GM23338 (cell line): ENCODE results near the gene PPFIBP2. TPM values are rescaled to one million over a fixed set of nuclear protein-coding genes. Genes with fewer than 3 reads are reported as not detected.

ENCODE experiments used
- ATAC-seq: fragments of 200-7000 bp; cut with Tn5 transposase; 3 replicates; pipeline ENCODE4 v1.9.1; 2020
- DNase-seq: peaks from one replicate; pipeline ENCODE4 v3.0.0-alpha.2; 2015; ENCODE audit warnings: low spot score
- H2AFZ ChIP-seq: fragments of 200-600 bp; sonication (generic); 2 replicates; pipeline ENCODE4 v1.8.0; 2016; ENCODE audit warnings: antibody characterized with exemption, mild to moderate bottlenecking, moderate library complexity
- H3F3A ChIP-seq: fragments of 200-600 bp; sonication (generic); replicated peaks from 2 replicates; pipeline ENCODE4 v1.8.0; 2017; ENCODE audit warnings: antibody characterized with exemption, mixed run types, low read depth
- H3K27ac ChIP-seq: fragments of 200-600 bp; sonication (generic); 2 replicates; pipeline ENCODE4 v1.6.1; 2016; ENCODE audit warnings: low read depth
- H3K27me3 ChIP-seq: fragments of 200-600 bp; sonication (generic); 2 replicates; pipeline ENCODE4 v1.8.0; 2016; ENCODE audit warnings: mild to moderate bottlenecking, mixed run types, moderate library complexity; ENCODE audit not compliant: insufficient read depth
- H3K36me3 ChIP-seq: fragments of 200-600 bp; sonication (generic); 2 replicates; pipeline ENCODE4 v1.8.0; 2016; ENCODE audit warnings: mild to moderate bottlenecking; ENCODE audit not compliant: insufficient read depth
- H3K4me1 ChIP-seq: fragments of 200-600 bp; sonication (generic); 2 replicates; pipeline ENCODE4 v1.8.0; 2016; ENCODE audit warnings: mild to moderate bottlenecking, moderate library complexity; ENCODE audit not compliant: insufficient read depth
- H3K4me2 ChIP-seq: fragments of 200-600 bp; sonication (generic); 2 replicates; pipeline ENCODE4 v1.7.1; 2017; ENCODE audit warnings: mixed run types
- H3K4me3 ChIP-seq: fragments of 200-600 bp; sonication (generic); 2 replicates; pipeline ENCODE4 v1.6.1; 2016; ENCODE audit warnings: mixed run types
- H3K79me2 ChIP-seq: fragments of 200-600 bp; sonication (generic); replicated peaks from 2 replicates; pipeline ENCODE4 v1.8.0; 2017; ENCODE audit warnings: mild to moderate bottlenecking; ENCODE audit not compliant: insufficient read depth
- H3K9me2 ChIP-seq: fragments of 200-600 bp; sonication (generic); 2 replicates; pipeline ENCODE4 v1.8.0; 2017; ENCODE audit not compliant: insufficient read depth
- H4K20me1 ChIP-seq: fragments of 200-600 bp; sonication (generic); replicated peaks from 2 replicates; pipeline ENCODE4 v1.8.0; 2017; ENCODE audit warnings: mild to moderate bottlenecking; ENCODE audit not compliant: insufficient read depth
- H3K27ac Mint-ChIP-seq: 2 replicates; pipeline ENCODE4 v1.8.0; 2020; ENCODE audit warnings: inconsistent platforms, mild to moderate bottlenecking, moderate library complexity, mixed read lengths
- H3K27me3 Mint-ChIP-seq: 3 replicates; pipeline ENCODE4 v1.8.0; 2022; ENCODE audit warnings: low read depth, mild to moderate bottlenecking, moderate library complexity, mixed read lengths, inconsistent platforms; ENCODE audit not compliant: insufficient read depth, poor library complexity
- H3K36me3 Mint-ChIP-seq: 3 replicates; pipeline ENCODE4 v1.8.0; 2021; ENCODE audit warnings: low read depth, mild to moderate bottlenecking, inconsistent platforms, moderate library complexity, mixed read lengths
- H3K4me1 Mint-ChIP-seq: 3 replicates; pipeline ENCODE4 v1.8.0; 2020; ENCODE audit warnings: mild to moderate bottlenecking, inconsistent platforms, mixed read lengths
- H3K4me3 Mint-ChIP-seq: 3 replicates; pipeline ENCODE4 v1.8.0; 2021; ENCODE audit warnings: moderate library complexity, mild to moderate bottlenecking, inconsistent platforms, mixed read lengths
- H3K9me3 Mint-ChIP-seq: 3 replicates; pipeline ENCODE4 v1.8.0; 2020; ENCODE audit warnings: moderate library complexity, mild to moderate bottlenecking, inconsistent platforms, mixed read lengths
- CREB1 ChIP-seq: fragments of 250-450 bp; sonication (Bioruptor Pico); IDR thresholded peaks from 2 replicates; pipeline ENCODE4 v1.5.0; 2020; ENCODE audit warnings: low read depth, mild to moderate bottlenecking, moderate library complexity
- ETS1 ChIP-seq: IDR thresholded peaks from 2 replicates; pipeline ENCODE4 v1.6.1; 2016; ENCODE audit warnings: antibody characterized with exemption
- EZH2 ChIP-seq: fragments of 200-600 bp; sonication (generic); IDR thresholded peaks from one replicate; pipeline ENCODE4 v1.8.0; 2017; ENCODE audit warnings: antibody characterized with exemption, mild to moderate bottlenecking, low read depth; ENCODE audit not compliant: unreplicated experiment
- JUNB ChIP-seq: IDR thresholded peaks from one replicate; pipeline ENCODE4 v1.6.1; 2016; ENCODE audit warnings: antibody characterized with exemption; ENCODE audit not compliant: unreplicated experiment
- POLR2AphosphoS5 ChIP-seq: IDR thresholded peaks from 2 replicates; pipeline ENCODE4 v1.6.1; 2016; ENCODE audit warnings: antibody characterized with exemption, low read depth
- STAT1 ChIP-seq: IDR thresholded peaks from one replicate; pipeline ENCODE4 v1.6.1; 2016; ENCODE audit warnings: antibody characterized with exemption; ENCODE audit not compliant: unreplicated experiment
- ZNF114 ChIP-seq: fragments of 250-450 bp; sonication (Bioruptor Pico); IDR thresholded peaks from 2 replicates; pipeline ENCODE4 v1.5.0; 2020; ENCODE audit warnings: mild to moderate bottlenecking, moderate library complexity
- polyA plus RNA-seq: library from polyadenylated mRNA; unstranded; fragments of >200 nt; fragmentation: Nextera tagmentation; extraction: Ambion mirVana; gene quantifications from 2 replicates; pipeline ENCODE4 v1.2.1, GENCODE V29; 2016
- total RNA-seq: library from RNA; depleted of rRNA; stranded (reverse); fragments of >200 nt; shearing (Covaris generic); gene quantifications from 2 replicates; pipeline ENCODE4 v1.2.3, GENCODE V29; 2014
- TF ChIP-seq, protein P1 (sequence below): fragments of 250-450 bp; sonication (Bioruptor Pico); IDR thresholded peaks from 2 replicates; pipeline ENCODE4 v1.5.0; 2020; ENCODE audit warnings: mild to moderate bottlenecking, moderate library complexity
- TF ChIP-seq, protein P2 (sequence below), 2 experiments: fragments of 200-600 bp in 1 of 2; sonication (generic) in 1 of 2; conservative IDR thresholded peaks; 2 replicates each; pipeline versions ENCODE4 v1.5.1 to v1.6.1; 2016 to 2017; ENCODE audit warnings: antibody characterized with exemption in 2 of 2, low read depth in 2 of 2, mild to moderate bottlenecking in 2 of 2, moderate library complexity in 1 of 2
- TF ChIP-seq, protein P3 (sequence below): IDR thresholded peaks from one replicate; pipeline ENCODE4 v1.6.1; 2018; ENCODE audit warnings: antibody characterized with exemption; ENCODE audit not compliant: unreplicated experiment

The PPFIBP2 gene
- total and polyA plus RNA-seq, 2 experiments from 2014 or later, result 7.1 to 14.8 TPM

GRCh38 chr11:7549681-7550080 is 35.9 kb downstream of the PPFIBP2 start (continued):
- TF ChIP-seq, protein P1, sequence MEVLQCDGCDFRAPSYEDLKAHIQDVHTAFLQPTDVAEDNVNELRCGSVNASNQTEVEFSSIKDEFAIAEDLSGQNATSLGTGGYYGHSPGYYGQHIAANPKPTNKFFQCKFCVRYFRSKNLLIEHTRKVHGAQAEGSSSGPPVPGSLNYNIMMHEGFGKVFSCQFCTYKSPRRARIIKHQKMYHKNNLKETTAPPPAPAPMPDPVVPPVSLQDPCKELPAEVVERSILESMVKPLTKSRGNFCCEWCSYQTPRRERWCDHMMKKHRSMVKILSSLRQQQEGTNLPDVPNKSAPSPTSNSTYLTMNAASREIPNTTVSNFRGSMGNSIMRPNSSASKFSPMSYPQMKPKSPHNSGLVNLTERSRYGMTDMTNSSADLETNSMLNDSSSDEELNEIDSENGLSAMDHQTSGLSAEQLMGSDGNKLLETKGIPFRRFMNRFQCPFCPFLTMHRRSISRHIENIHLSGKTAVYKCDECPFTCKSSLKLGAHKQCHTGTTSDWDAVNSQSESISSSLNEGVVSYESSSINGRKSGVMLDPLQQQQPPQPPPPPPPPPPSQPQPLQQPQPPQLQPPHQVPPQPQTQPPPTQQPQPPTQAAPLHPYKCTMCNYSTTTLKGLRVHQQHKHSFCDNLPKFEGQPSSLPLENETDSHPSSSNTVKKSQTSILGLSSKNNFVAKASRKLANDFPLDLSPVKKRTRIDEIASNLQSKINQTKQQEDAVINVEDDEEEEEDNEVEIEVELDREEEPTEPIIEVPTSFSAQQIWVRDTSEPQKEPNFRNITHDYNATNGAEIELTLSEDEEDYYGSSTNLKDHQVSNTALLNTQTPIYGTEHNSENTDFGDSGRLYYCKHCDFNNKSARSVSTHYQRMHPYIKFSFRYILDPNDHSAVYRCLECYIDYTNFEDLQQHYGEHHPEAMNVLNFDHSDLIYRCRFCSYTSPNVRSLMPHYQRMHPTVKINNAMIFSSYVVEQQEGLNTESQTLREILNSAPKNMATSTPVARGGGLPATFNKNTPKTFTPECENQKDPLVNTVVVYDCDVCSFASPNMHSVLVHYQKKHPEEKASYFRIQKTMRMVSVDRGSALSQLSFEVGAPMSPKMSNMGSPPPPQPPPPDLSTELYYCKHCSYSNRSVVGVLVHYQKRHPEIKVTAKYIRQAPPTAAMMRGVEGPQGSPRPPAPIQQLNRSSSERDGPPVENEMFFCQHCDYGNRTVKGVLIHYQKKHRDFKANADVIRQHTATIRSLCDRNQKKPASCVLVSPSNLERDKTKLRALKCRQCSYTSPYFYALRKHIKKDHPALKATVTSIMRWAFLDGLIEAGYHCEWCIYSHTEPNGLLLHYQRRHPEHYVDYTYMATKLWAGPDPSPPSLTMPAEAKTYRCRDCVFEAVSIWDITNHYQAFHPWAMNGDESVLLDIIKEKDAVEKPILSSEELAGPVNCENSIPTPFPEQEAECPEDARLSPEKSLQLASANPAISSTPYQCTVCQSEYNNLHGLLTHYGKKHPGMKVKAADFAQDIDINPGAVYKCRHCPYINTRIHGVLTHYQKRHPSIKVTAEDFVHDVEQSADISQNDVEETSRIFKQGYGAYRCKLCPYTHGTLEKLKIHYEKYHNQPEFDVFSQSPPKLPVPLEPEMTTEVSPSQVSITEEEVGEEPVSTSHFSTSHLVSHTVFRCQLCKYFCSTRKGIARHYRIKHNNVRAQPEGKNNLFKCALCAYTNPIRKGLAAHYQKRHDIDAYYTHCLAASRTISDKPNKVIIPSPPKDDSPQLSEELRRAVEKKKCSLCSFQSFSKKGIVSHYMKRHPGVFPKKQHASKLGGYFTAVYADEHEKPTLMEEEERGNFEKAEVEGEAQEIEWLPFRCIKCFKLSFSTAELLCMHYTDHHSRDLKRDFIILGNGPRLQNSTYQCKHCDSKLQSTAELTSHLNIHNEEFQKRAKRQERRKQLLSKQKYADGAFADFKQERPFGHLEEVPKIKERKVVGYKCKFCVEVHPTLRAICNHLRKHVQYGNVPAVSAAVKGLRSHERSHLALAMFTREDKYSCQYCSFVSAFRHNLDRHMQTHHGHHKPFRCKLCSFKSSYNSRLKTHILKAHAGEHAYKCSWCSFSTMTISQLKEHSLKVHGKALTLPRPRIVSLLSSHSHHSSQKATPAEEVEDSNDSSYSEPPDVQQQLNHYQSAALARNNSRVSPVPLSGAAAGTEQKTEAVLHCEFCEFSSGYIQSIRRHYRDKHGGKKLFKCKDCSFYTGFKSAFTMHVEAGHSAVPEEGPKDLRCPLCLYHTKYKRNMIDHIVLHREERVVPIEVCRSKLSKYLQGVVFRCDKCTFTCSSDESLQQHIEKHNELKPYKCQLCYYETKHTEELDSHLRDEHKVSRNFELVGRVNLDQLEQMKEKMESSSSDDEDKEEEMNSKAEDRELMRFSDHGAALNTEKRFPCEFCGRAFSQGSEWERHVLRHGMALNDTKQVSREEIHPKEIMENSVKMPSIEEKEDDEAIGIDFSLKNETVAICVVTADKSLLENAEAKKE (CRISPR knock-in tag), result no peak
- TF ChIP-seq ZNF114 (CRISPR knock-in tag) (no peak), POLR2AphosphoS5 (no peak), EZH2 (no peak)

DNA sequence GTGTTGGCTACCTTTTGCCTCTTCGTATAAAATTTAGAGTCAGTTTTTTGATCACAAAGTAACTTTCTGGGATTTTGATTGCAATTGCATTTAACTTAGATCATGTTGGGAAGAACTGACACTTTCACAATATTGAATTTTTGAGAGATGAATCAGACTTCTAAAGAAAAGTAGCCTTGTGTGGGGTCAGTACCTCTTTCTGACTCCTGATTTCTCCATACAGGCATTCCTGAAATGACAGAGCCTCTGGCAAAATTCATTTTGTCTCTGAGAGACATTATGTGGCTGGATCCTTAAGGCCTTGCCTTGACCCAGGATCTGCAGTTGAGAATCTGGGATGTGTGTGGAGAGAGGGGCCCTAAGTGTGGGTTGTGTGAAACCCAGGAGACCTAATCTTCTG is 37.8 kb downstream of the PPFIBP2 start:
- Histone ChIP-seq H3F3A (no peaks in the 10 kb centered on the region), H2AFZ (no peak overlapping the region), H3K4me1 (no peaks in the 10 kb centered on the region), H3K36me3 (no peaks in the 10 kb centered on the region), H3K27me3 (no peaks in the 10 kb centered on the region), H3K4me2 (no peak overlapping the region), H3K27ac (no peak overlapping the region), H3K4me3 (no peak overlapping the region), H3K79me2 (no peaks in the 10 kb centered on the region), H3K9me2 (no peaks in the 10 kb centered on the region), H4K20me1 (no peaks in the 10 kb centered on the region)
- Mint-ChIP-seq H3K9me3 (no peaks in the 10 kb centered on the region), H3K36me3 (no peaks in the 10 kb centered on the region), H3K27ac (no peak overlapping the region), H3K4me1 (peaks cover 18% of the 10 kb centered on the region), H3K4me3 (no peak overlapping the region), H3K27me3 (peaks cover 2% of the 10 kb centered on the region)
- no peak for ATAC-seq
- no peak for DNase-seq
- TF ChIP-seq JUNB (no peak), ETS1 (no peak), EZH2 (no peak), CREB1 (CRISPR knock-in tag) (no peak), STAT1 (no peak)
- TF ChIP-seq, protein P2, sequence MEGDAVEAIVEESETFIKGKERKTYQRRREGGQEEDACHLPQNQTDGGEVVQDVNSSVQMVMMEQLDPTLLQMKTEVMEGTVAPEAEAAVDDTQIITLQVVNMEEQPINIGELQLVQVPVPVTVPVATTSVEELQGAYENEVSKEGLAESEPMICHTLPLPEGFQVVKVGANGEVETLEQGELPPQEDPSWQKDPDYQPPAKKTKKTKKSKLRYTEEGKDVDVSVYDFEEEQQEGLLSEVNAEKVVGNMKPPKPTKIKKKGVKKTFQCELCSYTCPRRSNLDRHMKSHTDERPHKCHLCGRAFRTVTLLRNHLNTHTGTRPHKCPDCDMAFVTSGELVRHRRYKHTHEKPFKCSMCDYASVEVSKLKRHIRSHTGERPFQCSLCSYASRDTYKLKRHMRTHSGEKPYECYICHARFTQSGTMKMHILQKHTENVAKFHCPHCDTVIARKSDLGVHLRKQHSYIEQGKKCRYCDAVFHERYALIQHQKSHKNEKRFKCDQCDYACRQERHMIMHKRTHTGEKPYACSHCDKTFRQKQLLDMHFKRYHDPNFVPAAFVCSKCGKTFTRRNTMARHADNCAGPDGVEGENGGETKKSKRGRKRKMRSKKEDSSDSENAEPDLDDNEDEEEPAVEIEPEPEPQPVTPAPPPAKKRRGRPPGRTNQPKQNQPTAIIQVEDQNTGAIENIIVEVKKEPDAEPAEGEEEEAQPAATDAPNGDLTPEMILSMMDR (conservative IDR thresholded peaks at IDR 0.05; ENCODE audit: low read depth in 2 of 2), result no peak
- TF ChIP-seq, protein P3, sequence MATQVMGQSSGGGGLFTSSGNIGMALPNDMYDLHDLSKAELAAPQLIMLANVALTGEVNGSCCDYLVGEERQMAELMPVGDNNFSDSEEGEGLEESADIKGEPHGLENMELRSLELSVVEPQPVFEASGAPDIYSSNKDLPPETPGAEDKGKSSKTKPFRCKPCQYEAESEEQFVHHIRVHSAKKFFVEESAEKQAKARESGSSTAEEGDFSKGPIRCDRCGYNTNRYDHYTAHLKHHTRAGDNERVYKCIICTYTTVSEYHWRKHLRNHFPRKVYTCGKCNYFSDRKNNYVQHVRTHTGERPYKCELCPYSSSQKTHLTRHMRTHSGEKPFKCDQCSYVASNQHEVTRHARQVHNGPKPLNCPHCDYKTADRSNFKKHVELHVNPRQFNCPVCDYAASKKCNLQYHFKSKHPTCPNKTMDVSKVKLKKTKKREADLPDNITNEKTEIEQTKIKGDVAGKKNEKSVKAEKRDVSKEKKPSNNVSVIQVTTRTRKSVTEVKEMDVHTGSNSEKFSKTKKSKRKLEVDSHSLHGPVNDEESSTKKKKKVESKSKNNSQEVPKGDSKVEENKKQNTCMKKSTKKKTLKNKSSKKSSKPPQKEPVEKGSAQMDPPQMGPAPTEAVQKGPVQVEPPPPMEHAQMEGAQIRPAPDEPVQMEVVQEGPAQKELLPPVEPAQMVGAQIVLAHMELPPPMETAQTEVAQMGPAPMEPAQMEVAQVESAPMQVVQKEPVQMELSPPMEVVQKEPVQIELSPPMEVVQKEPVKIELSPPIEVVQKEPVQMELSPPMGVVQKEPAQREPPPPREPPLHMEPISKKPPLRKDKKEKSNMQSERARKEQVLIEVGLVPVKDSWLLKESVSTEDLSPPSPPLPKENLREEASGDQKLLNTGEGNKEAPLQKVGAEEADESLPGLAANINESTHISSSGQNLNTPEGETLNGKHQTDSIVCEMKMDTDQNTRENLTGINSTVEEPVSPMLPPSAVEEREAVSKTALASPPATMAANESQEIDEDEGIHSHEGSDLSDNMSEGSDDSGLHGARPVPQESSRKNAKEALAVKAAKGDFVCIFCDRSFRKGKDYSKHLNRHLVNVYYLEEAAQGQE, result no peak
